ENCODE results near the gene SAXO1. TPM values are rescaled to one million over a fixed set of nuclear protein-coding genes. Genes with fewer than 3 reads are reported as not detected.
A peak's percentile ranks its signal among the peaks of the same experiment; 100 is the strongest.

SAXO1 gene
- total and polyA plus RNA-seq, 2 experiments from 2014 or later: 0.04 TPM; not detected in 1

DNA sequence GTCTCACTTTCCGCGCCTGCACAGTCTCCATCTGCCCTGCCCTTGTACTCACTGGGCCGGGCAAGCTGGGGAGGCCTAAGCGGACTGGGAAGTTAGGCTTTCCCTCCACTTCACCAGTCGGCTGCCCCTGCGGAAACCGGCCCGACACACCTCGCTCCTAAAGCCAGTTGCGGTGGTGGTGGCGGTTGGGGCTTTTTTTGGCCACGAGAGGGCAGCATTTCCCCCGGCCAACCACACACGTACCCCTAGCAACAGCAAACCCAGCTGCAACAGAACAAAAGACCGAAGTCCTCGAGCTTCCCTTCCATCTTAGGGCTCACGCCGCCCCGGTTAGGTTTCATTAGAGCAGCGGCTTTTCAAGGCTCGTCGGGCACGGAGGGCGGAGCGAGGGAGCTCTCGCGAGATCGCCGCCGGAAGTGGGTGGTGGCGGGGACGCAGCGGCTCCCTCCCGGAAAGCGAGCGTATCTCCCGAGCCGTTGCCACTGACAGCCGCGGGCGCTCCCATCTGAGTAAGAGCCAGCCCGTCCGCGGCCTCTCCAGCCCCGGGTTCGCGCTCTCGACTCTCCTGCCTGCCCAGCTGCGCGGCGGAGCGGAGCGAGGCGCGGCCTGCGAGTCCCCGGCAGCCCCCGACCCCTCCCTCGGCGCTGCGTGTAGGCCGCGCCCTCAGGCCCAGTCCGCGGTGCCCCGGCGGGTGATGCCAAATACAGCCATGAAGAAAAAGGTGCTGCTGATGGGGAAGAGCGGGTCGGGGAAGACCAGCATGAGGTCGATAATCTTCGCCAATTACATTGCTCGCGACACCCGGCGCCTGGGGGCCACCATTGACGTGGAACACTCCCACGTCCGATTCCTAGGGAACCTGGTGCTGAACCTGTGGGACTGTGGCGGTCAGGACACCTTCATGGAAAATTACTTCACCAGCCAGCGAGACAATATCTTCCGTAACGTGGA is 16.2 kb upstream of the SAXO1 start, which contains the start of gene RRAGA:
RRAGA (plus strand) TSS at position 462 of the 951 bp plus-strand sequence; CDS start at position 695, 233 bp downstream.
- Histone ChIP-seq H2AFZ (peak within 1 kb of the TSS; percentile 83), H3K4me3 (peak within 1 kb of the TSS; percentile 81), H4K20me1 (ENCODE audit: insufficient read depth, poor library complexity, severe bottlenecking) (peaks cover 18% of the 10 kb centered on the region), H3K79me2 (peaks cover 34% of the 10 kb centered on the region), H3K36me3 (replicated peaks; ENCODE audit: insufficient read depth, low read depth) (no peaks in the 10 kb centered on the region), H3K4me2 (peak within 1 kb of the TSS; percentile 90), H3K9me2 (replicated peaks; ENCODE audit: insufficient read depth) (no peaks in the 10 kb centered on the region), H3K27me3 (no peaks in the 10 kb centered on the region), H3K9me3 (ENCODE audit: low read depth) (no peaks in the 10 kb centered on the region), H3K4me1 (ENCODE audit: insufficient read depth) (peaks cover 26% of the 10 kb centered on the region), H3K27ac (peak within 1 kb of the TSS; percentile 99)
- WGBS (ENCODE audit: low lambda C conversion rate, missing lambda C conversion rate): 1% methylated on average over 82 of the region's 82 CpGs
- TF ChIP-seq EZH2phosphoT487 (IDR thresholded peaks at IDR 0.05; ENCODE audit: low read depth, severe bottlenecking, unreplicated experiment): no peak
- TF ChIP-seq, protein P1, sequence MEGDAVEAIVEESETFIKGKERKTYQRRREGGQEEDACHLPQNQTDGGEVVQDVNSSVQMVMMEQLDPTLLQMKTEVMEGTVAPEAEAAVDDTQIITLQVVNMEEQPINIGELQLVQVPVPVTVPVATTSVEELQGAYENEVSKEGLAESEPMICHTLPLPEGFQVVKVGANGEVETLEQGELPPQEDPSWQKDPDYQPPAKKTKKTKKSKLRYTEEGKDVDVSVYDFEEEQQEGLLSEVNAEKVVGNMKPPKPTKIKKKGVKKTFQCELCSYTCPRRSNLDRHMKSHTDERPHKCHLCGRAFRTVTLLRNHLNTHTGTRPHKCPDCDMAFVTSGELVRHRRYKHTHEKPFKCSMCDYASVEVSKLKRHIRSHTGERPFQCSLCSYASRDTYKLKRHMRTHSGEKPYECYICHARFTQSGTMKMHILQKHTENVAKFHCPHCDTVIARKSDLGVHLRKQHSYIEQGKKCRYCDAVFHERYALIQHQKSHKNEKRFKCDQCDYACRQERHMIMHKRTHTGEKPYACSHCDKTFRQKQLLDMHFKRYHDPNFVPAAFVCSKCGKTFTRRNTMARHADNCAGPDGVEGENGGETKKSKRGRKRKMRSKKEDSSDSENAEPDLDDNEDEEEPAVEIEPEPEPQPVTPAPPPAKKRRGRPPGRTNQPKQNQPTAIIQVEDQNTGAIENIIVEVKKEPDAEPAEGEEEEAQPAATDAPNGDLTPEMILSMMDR (IDR thresholded peaks at IDR 0.05; ENCODE audit: poor library complexity): peak; percentile 92
- TF ChIP-seq EZH2 (IDR thresholded peaks at IDR 0.05; ENCODE audit: borderline replicate concordance): no peak
- DNase-seq (ENCODE audit: low spot score): peak; percentile 98

DNA sequence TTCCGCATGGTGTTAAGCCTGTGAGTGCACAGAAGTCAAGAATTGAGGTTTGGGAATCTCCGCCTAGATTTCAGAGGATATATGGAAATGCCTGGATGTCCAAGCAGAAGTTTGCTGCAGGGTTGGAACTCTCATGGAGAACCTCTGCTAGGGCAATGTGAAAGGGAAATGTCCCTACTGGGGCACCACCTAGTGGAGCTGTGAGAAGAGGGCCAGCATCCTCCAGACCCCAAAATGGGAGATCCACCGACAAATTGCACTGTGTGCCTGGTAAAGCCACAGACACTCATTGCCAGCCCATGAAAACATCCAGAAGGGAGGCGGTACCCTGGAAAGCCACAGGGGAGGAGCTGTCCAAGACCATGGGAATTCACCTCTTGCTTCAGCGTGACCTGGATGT is 3.6 kb upstream of the SAXO1 start:
- Histone ChIP-seq H3K9me2 (replicated peaks; ENCODE audit: insufficient read depth) (no peaks in the 10 kb centered on the region), H2AFZ (no peak overlapping the region), H3K27ac (no peak overlapping the region), H3K27me3 (no peaks in the 10 kb centered on the region), H3K4me2 (no peak overlapping the region), H3K36me3 (replicated peaks; ENCODE audit: insufficient read depth, low read depth) (no peaks in the 10 kb centered on the region), H4K20me1 (ENCODE audit: insufficient read depth, poor library complexity, severe bottlenecking) (no peaks in the 10 kb centered on the region), H3K9me3 (ENCODE audit: low read depth) (no peaks in the 10 kb centered on the region), H3K4me3 (no peak overlapping the region), H3K4me1 (ENCODE audit: insufficient read depth) (no peaks in the 10 kb centered on the region), H3K79me2 (no peaks in the 10 kb centered on the region)
- DNase-seq (ENCODE audit: low spot score): no peak
- 99% methylated on average over 5 of the region's 5 CpGs for WGBS (ENCODE audit: low lambda C conversion rate, missing lambda C conversion rate)
- TF ChIP-seq, protein P1 (IDR thresholded peaks at IDR 0.05; ENCODE audit: poor library complexity): no peak
- TF ChIP-seq EZH2phosphoT487 (IDR thresholded peaks at IDR 0.05; ENCODE audit: low read depth, severe bottlenecking, unreplicated experiment): no peak
- TF ChIP-seq EZH2 (IDR thresholded peaks at IDR 0.05; ENCODE audit: borderline replicate concordance): no peak

DNA sequence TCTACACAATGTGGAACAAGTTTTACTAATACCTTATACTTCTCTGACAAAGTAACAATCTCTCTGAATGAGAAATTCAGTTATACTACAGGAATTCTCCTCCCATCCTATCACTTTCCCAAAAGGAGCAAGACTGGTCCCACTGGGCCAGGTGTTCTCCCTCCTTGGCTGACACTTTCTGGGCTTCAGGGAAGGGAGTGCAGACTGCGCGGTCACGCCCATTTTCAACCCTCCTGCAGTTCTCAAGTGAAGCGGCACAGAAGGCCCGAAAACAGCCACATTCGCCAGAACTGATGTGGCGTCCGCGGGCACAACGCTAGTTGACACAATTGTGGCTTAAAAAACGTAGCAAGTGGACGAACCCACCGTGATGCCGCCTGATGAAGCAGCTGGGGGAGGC is 603 bp downstream of the SAXO1 start:
- Histone ChIP-seq H3K4me2 (no peak overlapping the region), H3K36me3 (replicated peaks; ENCODE audit: insufficient read depth, low read depth) (no peaks in the 10 kb centered on the region), H3K4me1 (ENCODE audit: insufficient read depth) (no peaks in the 10 kb centered on the region), H3K27me3 (no peaks in the 10 kb centered on the region), H3K4me3 (no peak overlapping the region), H3K9me3 (ENCODE audit: low read depth) (no peaks in the 10 kb centered on the region), H4K20me1 (ENCODE audit: insufficient read depth, poor library complexity, severe bottlenecking) (no peaks in the 10 kb centered on the region), H3K79me2 (no peaks in the 10 kb centered on the region), H3K9me2 (replicated peaks; ENCODE audit: insufficient read depth) (no peaks in the 10 kb centered on the region), H3K27ac (no peak overlapping the region), H2AFZ (no peak overlapping the region)
- no peak for DNase-seq (ENCODE audit: low spot score)
- TF ChIP-seq EZH2 (IDR thresholded peaks at IDR 0.05; ENCODE audit: borderline replicate concordance) (no peak), EZH2phosphoT487 (IDR thresholded peaks at IDR 0.05; ENCODE audit: low read depth, severe bottlenecking, unreplicated experiment) (no peak)
- TF ChIP-seq, protein P1 (IDR thresholded peaks at IDR 0.05; ENCODE audit: poor library complexity): no peak
- WGBS (ENCODE audit: low lambda C conversion rate, missing lambda C conversion rate): 97% methylated on average over 14 of the region's 14 CpGs
